T-cell (primary cell): Measurements from ENCODE around the gene TSPAN14. TPM values are rescaled to one million over a fixed set of nuclear protein-coding genes. Genes with fewer than 3 reads are reported as not detected.

Experiments
- ATAC-seq, 4 experiments: fragments of 200-7000 bp in 3 of 4; fragments of 150-1000 bp in 1 of 4; cut with Tn5 transposase; replicated peaks in 1 of 4; 1 replicate in 3 of 4; 2 replicates in 1 of 4; pipeline ENCODE4 v1.10.0; 2021; ENCODE audit warnings: moderate library complexity in 3 of 4, mild to moderate bottlenecking in 2 of 4, moderate number of reproducible peaks in 1 of 4
- CTCF ChIA-PET, 2 donors: fragments of 300-600 bp; sonication (Branson Sonifier 250); formaldehyde crosslinking; loops; one replicate each; lab custom pipeline; 2022; ENCODE audit warnings: antibody characterized with exemption in 2 of 2; lab: Charles Lee
- POLR2A ChIA-PET, 2 donors: fragments of 300-600 bp; sonication (Branson Sonifier 250); formaldehyde crosslinking; loops; one replicate each; lab custom pipeline; 2022; ENCODE audit warnings: antibody characterized with exemption in 2 of 2; lab: Charles Lee
- DNase-seq, 35 experiments: peaks; one replicate each; pipeline versions ENCODE4 v3.0.0 to v3.0.0-alpha.2; 2013 to 2023
- H3K27ac ChIP-seq: one replicate; pipeline ENCODE4 v1.5.1; 2013; ENCODE audit warnings: low read length
- H3K27me3 ChIP-seq, 2 experiments: replicated peaks in 1 of 2; 1 replicate in 1 of 2; 2 replicates in 1 of 2; pipeline versions ENCODE4 v1.6.1 to v1.7.0; 2013; ENCODE audit warnings: low read length in 1 of 2, mixed read lengths in 1 of 2; ENCODE audit not compliant: control insufficient read depth in 2 of 2, insufficient read depth in 2 of 2; ENCODE audit errors: extremely low read depth in 1 of 2
- H3K36me3 ChIP-seq, 2 donors: 1 replicate in 1 of 2; 2 replicates in 1 of 2; pipeline versions ENCODE4 v1.6.1 to v1.7.0; 2013; ENCODE audit warnings: low read length in 1 of 2; ENCODE audit not compliant: control insufficient read depth in 2 of 2, insufficient read depth in 1 of 2; ENCODE audit errors: extremely low read depth in 1 of 2
- H3K4me1 ChIP-seq, 2 experiments: 1 replicate in 1 of 2; 2 replicates in 1 of 2; pipeline versions ENCODE4 v1.6.1 to v1.7.0; 2013; ENCODE audit warnings: low read length in 2 of 2, mixed read lengths in 1 of 2; ENCODE audit not compliant: insufficient read depth in 2 of 2, control insufficient read depth in 1 of 2; ENCODE audit errors: extremely low read depth in 1 of 2
- H3K4me3 ChIP-seq, 2 donors: 1 replicate in 1 of 2; 2 replicates in 1 of 2; pipeline versions ENCODE4 v1.5.1 to v1.7.0; 2013; ENCODE audit warnings: mild to moderate bottlenecking in 2 of 2, low read length in 1 of 2, moderate library complexity in 1 of 2; ENCODE audit not compliant: control insufficient read depth in 1 of 2; ENCODE audit errors: extremely low read depth in 1 of 2
- H3K9me3 ChIP-seq: 2 replicates; pipeline ENCODE4 v1.7.0; 2013
- H3K27ac Mint-ChIP-seq, 2 donors: one replicate each; pipeline ENCODE4 v1.8.0; 2020 to 2021; ENCODE audit warnings: mild to moderate bottlenecking in 2 of 2, mixed read lengths in 2 of 2
- H3K27me3 Mint-ChIP-seq, 2 donors: one replicate each; pipeline ENCODE4 v1.8.0; 2021 to 2022; ENCODE audit warnings: mixed read lengths in 2 of 2
- H3K36me3 Mint-ChIP-seq: one replicate; pipeline ENCODE4 v1.8.0; 2021; ENCODE audit warnings: mixed read lengths
- H3K4me1 Mint-ChIP-seq, 3 donors: one replicate each; pipeline ENCODE4 v1.8.0; 2020 to 2022; ENCODE audit warnings: mixed read lengths in 3 of 3, mild to moderate bottlenecking in 1 of 3
- H3K4me3 Mint-ChIP-seq, 3 donors: one replicate each; pipeline ENCODE4 v1.8.0; 2020 to 2022; ENCODE audit warnings: mild to moderate bottlenecking in 3 of 3, mixed read lengths in 3 of 3, moderate library complexity in 3 of 3
- H3K9me3 Mint-ChIP-seq, 3 donors: one replicate each; pipeline ENCODE4 v1.8.0; 2020 to 2022; ENCODE audit warnings: mixed read lengths in 3 of 3
- WGBS: methylation state at CpG from one replicate; pipeline ENCODE4 v1.1.5; 2013; ENCODE audit warnings: missing lambda C conversion rate; ENCODE audit not compliant: insufficient coverage; 5-methylcytosine and 5-hydroxymethylcytosine counted together
- total RNA-seq, 35 experiments: library from RNA in 6 of 35; stranded (reverse) in 6 of 35; fragments of 120-200 nt in 1 of 35; gene quantifications; one replicate each; pipeline versions ENCODE4 v1.2.1 to v1.2.4 and lab custom pipeline; 2013 to 2026

TSPAN14 gene
- total RNA-seq, 5 donors from 2014 or later (not counting 1 experiment from before 2014, with no cell fraction given): 130 to 204 (median 194) TPM

DNA sequence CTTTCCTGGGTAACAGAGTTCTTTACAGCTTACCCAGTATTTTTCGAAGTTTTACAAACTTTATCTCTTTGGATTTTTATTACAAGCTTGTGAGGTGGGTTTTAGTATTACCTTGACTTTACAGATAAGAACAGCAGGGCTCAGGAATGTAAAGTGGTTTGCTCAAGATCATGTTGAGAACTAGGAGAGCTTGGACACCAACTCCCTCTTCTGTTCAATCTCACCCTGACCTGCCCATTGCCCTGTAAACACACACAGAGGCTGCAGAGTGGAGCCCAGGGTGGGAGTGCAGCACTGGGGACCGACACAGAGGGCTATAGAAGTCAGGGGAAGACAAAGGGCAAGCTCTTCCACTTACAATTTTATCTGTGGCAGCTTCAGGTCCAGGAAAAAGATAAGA is 4.6 kb upstream of the TSPAN14 start:
- Mint-ChIP-seq H3K4me3 (no peak overlapping the region), H3K4me1 (peaks cover 37 to 57% (median 41%) of the 10 kb centered on the region in 3 donors), H3K9me3 (no peaks in the 10 kb centered on the region), H3K27me3 (no peaks in the 10 kb centered on the region), H3K27ac (peak overlapping the region; percentile 57 to 64), H3K36me3 (no peaks in the 10 kb centered on the region)
- Histone ChIP-seq H3K27me3 (no peaks in the 10 kb centered on the region), H3K9me3 (no peaks in the 10 kb centered on the region), H3K4me1 (peaks cover under 1 to 14% of the 10 kb centered on the region in 2 experiments), H3K27ac (no peak overlapping the region), H3K4me3 (no peak overlapping the region), H3K36me3 (no peaks in the 10 kb centered on the region)
- ATAC-seq (no peak), DNase-seq (no peak)
- CTCF ChIA-PET: interaction anchor here (0.8 to 4.1 kb wide), 6 partner anchors 41 to 87 kb away, joined by 3 to 24 read pairs (median 4); partner anchors contain the start of gene PRXL2A (in 1 of the 2)
- POLR2A ChIA-PET: no interaction called here
- no CpG with 5 or more reads among the region's 2 CpGs for WGBS

DNA sequence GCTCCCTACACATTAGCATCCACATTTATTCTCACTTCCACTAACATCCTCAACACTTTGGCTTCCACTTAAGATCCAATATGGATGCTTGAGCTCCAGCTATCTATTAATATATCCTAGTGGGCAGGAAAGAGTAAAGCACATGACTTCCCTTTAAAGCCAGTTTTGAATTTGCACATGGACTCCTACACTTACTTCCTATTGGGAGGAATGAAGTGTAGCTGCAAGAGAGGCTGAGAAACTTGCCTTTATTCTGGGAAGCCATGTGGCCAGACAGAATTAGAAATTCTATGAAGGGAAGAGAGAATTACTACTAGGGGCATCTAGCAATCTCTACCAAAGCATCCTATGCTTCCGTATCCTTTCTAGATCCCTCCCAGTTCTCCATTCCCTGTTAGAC is 3.0 kb upstream of the TSPAN14 start:
- DNase-seq (no peak), ATAC-seq (no peak)
- POLR2A ChIA-PET: interaction anchor here in 1 of 2 donors (0.5 kb wide), 1 partner anchor 8 kb away, joined by 3 read pairs; no protein-coding TSS in a partner anchor
- Histone ChIP-seq H3K4me3 (no peak overlapping the region), H3K27me3 (no peaks in the 10 kb centered on the region), H3K4me1 (peaks cover 0 to 16% of the 10 kb centered on the region in 2 experiments), H3K36me3 (no peaks in the 10 kb centered on the region), H3K27ac (no peak overlapping the region), H3K9me3 (no peaks in the 10 kb centered on the region)
- Mint-ChIP-seq H3K9me3 (no peaks in the 10 kb centered on the region), H3K4me3 (no peak overlapping the region), H3K27ac (no peak overlapping the region), H3K36me3 (peaks cover 4% of the 10 kb centered on the region), H3K4me1 (peaks cover 28 to 47% (median 35%) of the 10 kb centered on the region in 3 donors), H3K27me3 (no peaks in the 10 kb centered on the region)
- WGBS: no CpG with 5 or more reads among the region's 1 CpG
- CTCF ChIA-PET: interaction anchor here (0.6 to 4.1 kb wide), 4 partner anchors 50 to 55 kb away, joined by 5 to 24 read pairs (median 8); no protein-coding TSS in a partner anchor

DNA sequence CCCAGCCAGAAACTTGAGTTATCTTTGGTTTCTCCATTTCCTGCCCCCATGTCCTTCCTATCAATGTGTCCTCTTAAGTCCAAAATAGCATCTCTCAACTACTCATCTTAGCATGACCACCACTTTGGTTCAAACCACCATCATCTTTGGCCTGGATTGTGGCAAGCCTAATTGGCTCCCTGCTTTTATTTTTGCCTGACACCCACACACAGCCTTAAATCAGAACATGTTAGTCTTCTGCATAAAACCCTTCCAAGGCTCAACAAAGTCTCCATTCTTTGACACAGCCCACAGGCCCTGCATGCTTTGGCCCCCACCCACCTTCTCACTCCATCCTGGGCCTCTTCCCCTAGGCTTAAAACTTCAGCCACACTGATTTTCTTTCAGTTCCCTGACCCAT is 2.0 kb upstream of the TSPAN14 start:
- peaks cover 2 to 26% of the 10 kb centered on the region in 2 experiments for H3K4me1 ChIP-seq
- Mint-ChIP-seq H3K27me3 (no peaks in the 10 kb centered on the region), H3K4me3 (no peak overlapping the region), H3K36me3 (peaks cover 4% of the 10 kb centered on the region), H3K27ac (no peak overlapping the region), H3K4me1 (peaks cover 28 to 45% (median 35%) of the 10 kb centered on the region in 3 donors), H3K9me3 (no peaks in the 10 kb centered on the region)
- POLR2A ChIA-PET: interaction anchor here in 1 of 2 donors (0.6 kb wide), 1 partner anchor 28 kb away, joined by 6 read pairs; no protein-coding TSS in a partner anchor
- H3K9me3 ChIP-seq: no peaks in the 10 kb centered on the region
- DNase-seq: no peak
- CTCF ChIA-PET: interaction anchor here (0.6 to 2.2 kb wide), 5 partner anchors 49 to 56 kb away, joined by 3 to 11 read pairs (median 5); no protein-coding TSS in a partner anchor
- H3K27ac ChIP-seq: no peak overlapping the region
- H3K36me3 ChIP-seq: no peaks in the 10 kb centered on the region
- no peaks in the 10 kb centered on the region for H3K27me3 ChIP-seq
- H3K4me3 ChIP-seq: no peak overlapping the region
- ATAC-seq: no peak

DNA sequence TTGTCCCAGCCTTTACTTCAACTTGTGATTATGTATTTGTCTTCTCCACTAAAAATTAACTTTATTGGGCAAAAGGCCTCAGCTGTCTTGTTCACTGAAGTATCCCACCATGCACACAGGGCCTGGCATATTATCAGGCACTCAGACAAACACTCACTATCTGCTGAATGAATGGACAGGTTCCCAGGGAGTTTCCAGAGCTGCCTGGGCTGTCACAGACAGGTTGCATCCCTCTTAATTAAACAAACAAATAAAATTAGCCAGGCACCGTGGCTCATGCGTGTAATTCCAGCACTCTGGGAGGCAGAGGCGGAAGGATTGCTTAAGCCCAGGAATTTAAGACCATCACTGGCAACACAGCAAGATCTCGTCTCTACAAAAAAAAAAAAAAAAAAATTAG is 1.5 kb upstream of the TSPAN14 start:
- CTCF ChIA-PET: interaction anchor here (0.6 to 2.0 kb wide), 7 partner anchors 9 to 74 kb away, joined by 3 to 11 read pairs (median 4); no protein-coding TSS in a partner anchor
- whole genome bisulfite sequencing: no CpG with 5 or more reads among the region's 4 CpGs
- H3K4me1 ChIP-seq: peaks cover 4 to 31% of the 10 kb centered on the region in 2 experiments
- POLR2A ChIA-PET: interaction anchor here (0.6 to 0.9 kb wide), 2 partner anchors 9 to 29 kb away, joined by 3 to 6 read pairs; no protein-coding TSS in a partner anchor
- H3K27ac ChIP-seq: no peak overlapping the region
- no peaks in the 10 kb centered on the region for H3K9me3 ChIP-seq
- no peaks in the 10 kb centered on the region for H3K27me3 ChIP-seq
- peaks cover 4% of the 10 kb centered on the region for H3K36me3 Mint-ChIP-seq
- peaks cover 31 to 45% (median 37%) of the 10 kb centered on the region in 3 donors for H3K4me1 Mint-ChIP-seq
- no peak overlapping the region for H3K4me3 ChIP-seq
- H3K36me3 ChIP-seq: peaks cover 0 to 3% of the 10 kb centered on the region in 2 donors
- DNase-seq (no peak), ATAC-seq (no peak)
- no peak overlapping the region for H3K4me3 Mint-ChIP-seq
- H3K9me3 Mint-ChIP-seq: no peaks in the 10 kb centered on the region
- H3K27ac Mint-ChIP-seq: no peak overlapping the region
- H3K27me3 Mint-ChIP-seq: no peaks in the 10 kb centered on the region

DNA sequence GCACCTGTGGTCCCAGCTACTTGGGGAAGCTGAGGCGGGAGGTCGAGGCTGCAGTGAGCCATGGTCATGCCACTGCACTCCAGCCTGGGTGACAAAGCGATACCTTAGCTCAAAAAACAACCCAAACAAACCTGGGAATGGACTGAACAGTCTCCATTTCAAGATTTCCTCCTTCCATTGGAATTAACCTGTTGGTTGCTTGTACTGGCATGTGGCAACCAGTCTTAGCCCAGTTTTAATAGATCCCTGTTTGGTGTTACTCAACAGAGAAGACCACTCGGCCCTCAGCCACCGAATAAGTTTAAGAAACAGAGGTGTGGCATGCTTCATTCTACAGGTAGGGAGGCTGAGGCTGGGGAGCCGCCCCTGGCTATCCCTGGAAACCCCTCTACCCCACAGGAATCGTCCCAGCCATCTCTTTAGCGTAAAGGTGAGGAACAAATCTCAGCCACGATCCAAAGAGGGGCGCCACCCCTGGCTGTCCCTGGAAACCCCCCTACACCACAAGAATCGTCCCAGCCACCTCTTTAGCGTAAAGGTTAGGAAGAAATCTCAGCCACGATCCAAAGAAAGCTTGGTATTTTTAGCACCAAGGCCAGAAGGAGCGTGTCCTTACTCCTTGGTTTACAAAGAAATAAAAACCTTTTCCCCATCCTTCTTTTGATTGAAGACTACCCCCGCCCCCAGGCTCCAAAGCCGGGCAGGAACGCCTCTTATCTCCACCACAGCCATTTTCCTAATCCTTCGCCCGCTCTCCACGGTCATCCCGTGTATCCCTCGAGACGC is 861 bp upstream of the TSPAN14 start:
- H3K27ac ChIP-seq: peak overlapping the region; percentile 67
- H3K27me3 ChIP-seq: no peaks in the 10 kb centered on the region
- DNase-seq: peak in 1 of 35 experiments; percentile 58
- H3K4me1 ChIP-seq: peaks cover 5 to 38% of the 10 kb centered on the region in 2 experiments
- Mint-ChIP-seq H3K4me3 (peak overlapping the region in 1 of 3 donors; percentile 82), H3K36me3 (peaks cover 4% of the 10 kb centered on the region), H3K4me1 (peaks cover 37 to 45% (median 39%) of the 10 kb centered on the region in 3 donors), H3K27me3 (no peaks in the 10 kb centered on the region), H3K9me3 (no peaks in the 10 kb centered on the region), H3K27ac (peak overlapping the region in 1 of 2 donors; percentile 92)
- peak overlapping the region; percentile 35 to 40 for H3K4me3 ChIP-seq
- 41% methylated on average over 16 of the region's 23 CpGs for WGBS
- peaks cover 0 to 5% of the 10 kb centered on the region in 2 donors for H3K36me3 ChIP-seq
- POLR2A ChIA-PET: interaction anchor here in 1 of 2 donors (0.9 kb wide), 1 partner anchor 8 kb away, joined by 3 read pairs; no protein-coding TSS in a partner anchor
- peak in 1 of 4 experiments; percentile 5 for ATAC-seq
- CTCF ChIA-PET: interaction anchor here (0.6 to 2.0 kb wide), 8 partner anchors 9 to 75 kb away, joined by 3 to 11 read pairs (median 4); no protein-coding TSS in a partner anchor
- H3K9me3 ChIP-seq: no peaks in the 10 kb centered on the region
